Astrocyte of the spinal cord (primary cell): ENCODE measurements around the gene LRRC70.

Experiments used
- DNase-seq: peaks from one replicate; pipeline ENCODE4 v3.0.0; 2011; ENCODE audit warnings: low read depth, low spot score
- H3K4me3 ChIP-seq: 2 replicates; pipeline ENCODE4 v1.5.1; 2011; ENCODE audit warnings: low read depth, mild to moderate bottlenecking, low read length, moderate library complexity
- CTCF ChIP-seq: IDR thresholded peaks from 2 replicates; pipeline ENCODE4 v1.5.1; 2012; ENCODE audit warnings: low read depth, mild to moderate bottlenecking, low read length, inconsistent platforms
- in situ Hi-C: cut with HindIII; loops from 2 replicates; pipeline ENCODE4 v1.10.0; 2017; ENCODE audit warnings: low sequenced_read_pairs

LRRC70 gene

DNA sequence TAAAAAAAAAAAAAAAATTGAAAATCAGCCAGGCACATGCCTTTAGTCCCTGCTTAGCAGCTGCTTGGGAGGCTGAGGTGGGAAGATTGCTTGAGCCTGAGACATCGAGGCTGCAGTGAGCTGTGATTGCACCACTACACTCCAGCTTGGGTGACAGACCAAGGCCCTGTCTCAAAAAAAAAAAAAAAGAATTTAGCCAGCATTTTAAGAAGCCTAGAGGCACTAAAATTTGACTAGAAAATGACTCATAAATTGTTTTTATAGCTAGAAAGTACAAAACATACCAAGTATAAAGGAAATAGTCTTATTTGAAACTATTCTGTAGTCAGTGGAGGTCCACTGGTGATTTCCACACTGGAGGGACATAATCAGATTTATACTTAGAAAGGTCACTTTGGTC is 17.5 kb downstream of the LRRC70 start:
- DNase-seq: no peak
- TF ChIP-seq CTCF: no peak
- in situ Hi-C loops: no loop called here

DNA sequence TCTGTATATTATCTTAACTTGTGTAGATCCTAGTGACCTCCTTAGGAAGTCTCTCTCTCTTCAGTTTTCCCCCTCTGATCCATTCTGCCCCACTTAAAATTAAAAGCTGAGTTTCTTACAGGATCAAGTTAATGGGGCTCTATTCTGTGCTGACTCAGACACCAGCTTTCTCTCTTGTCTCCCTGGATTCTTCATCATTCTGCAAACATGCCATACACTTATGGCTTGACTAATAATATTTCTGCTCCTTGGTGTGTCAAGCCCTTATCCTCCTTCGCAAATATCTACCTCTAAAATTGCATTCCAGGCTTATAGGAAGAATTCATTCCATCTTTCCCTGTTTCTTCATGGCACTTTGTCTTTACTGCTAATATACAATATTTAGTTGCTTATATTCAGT is 18.1 kb downstream of the LRRC70 start:
- in situ Hi-C loops: no loop called here
- DNase-seq: no peak
- no peak for TF ChIP-seq CTCF
- no peak overlapping the region for H3K4me3 ChIP-seq

More for the DNA sequence above, 17.5 kb downstream of the LRRC70 start:
- no peak overlapping the region for H3K4me3 ChIP-seq

- in situ Hi-C loops: no loop called here
- H3K4me3 ChIP-seq: no peak overlapping the region
- TF ChIP-seq CTCF: no peak
- no peak for DNase-seq
These were observed 18.7 kb downstream of the LRRC70 start for GRCh38 chr5:62597314-62597713.

DNA sequence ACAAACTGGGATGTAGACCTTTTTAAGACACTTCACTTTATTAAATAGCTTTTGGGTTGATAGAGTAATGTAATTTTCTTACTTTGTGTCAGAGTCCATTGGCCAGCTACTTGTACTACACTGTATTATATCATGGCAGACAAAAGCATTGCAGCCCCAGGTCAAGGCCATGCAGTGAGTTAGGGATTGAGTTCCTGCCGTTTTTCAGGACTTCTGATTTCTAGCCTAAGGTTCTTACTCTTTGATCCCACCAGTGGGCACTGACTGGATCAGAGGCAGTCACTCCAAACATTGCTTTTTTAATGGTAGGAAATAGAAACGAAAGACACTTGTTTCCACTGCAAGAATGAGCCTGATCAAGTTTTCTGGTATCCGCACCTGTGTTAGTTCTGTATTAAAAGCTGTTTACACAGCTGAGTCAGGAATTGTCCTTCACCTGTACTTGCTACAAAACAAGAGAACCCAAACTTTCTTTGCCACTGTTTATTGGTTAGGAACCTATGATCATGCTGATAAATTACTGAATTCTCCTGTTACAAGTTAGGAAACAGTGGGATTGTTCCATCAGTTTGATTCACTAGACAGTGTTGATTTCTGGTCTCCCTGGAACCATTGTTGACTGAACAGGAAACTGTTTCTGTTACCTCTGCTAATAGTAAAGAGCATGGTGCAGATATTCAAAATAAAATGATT is 22.1 kb downstream of the LRRC70 start:
- in situ Hi-C loops: no loop called here
- DNase-seq: no peak
- no peak overlapping the region for H3K4me3 ChIP-seq
- TF ChIP-seq CTCF: no peak

DNA sequence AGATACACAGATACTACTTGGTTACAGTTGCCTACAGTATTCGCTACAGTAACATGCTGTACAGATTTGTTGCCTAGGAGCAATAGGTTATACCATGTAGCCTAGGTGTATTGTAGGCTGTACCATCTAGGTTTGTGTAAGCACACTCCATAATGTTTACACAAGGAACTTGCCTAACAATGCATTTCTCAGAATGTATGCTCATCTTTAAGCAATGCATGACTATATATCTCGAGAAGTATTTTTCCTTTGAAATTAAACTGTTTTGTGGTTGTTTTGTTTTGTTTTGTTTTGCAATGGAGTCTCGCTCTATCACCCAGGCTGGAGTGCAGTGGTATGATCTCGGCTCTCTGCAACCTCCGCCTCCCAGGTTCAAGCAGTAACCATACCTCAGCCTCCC is 25.3 kb downstream of the LRRC70 start:
- TF ChIP-seq CTCF: no peak

DNA sequence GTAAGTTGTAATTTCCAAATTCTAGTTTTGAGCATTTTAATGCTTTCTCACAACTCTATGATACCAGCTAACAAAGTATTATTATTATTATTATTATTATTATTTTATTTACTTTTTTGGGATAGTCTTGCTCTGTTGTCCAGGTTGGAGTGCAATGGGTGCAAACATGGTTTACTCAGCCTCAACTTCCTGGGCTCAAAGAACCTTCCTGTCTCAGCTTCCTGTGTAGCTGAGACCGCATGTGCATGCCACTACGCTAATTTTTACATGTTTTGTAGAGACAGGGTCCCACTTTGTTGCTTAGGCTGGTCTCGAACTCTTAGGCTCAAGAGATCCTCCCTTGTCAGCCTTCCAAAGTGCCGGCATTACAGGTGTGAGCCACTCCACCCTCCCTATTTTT is 27.0 kb downstream of the LRRC70 start:
- DNase-seq: no peak
- in situ Hi-C loops: no loop called here
- H3K4me3 ChIP-seq: no peak overlapping the region
- TF ChIP-seq CTCF: no peak

More for the DNA sequence above, 25.3 kb downstream of the LRRC70 start:
- in situ Hi-C loops: no loop called here
- no peak overlapping the region for H3K4me3 ChIP-seq
- DNase-seq: no peak
